Measurements from ENCODE around the gene DAZAP1.
A peak's percentile ranks its signal among the peaks of the same experiment; 100 is the strongest.

The DAZAP1 gene

DNA sequence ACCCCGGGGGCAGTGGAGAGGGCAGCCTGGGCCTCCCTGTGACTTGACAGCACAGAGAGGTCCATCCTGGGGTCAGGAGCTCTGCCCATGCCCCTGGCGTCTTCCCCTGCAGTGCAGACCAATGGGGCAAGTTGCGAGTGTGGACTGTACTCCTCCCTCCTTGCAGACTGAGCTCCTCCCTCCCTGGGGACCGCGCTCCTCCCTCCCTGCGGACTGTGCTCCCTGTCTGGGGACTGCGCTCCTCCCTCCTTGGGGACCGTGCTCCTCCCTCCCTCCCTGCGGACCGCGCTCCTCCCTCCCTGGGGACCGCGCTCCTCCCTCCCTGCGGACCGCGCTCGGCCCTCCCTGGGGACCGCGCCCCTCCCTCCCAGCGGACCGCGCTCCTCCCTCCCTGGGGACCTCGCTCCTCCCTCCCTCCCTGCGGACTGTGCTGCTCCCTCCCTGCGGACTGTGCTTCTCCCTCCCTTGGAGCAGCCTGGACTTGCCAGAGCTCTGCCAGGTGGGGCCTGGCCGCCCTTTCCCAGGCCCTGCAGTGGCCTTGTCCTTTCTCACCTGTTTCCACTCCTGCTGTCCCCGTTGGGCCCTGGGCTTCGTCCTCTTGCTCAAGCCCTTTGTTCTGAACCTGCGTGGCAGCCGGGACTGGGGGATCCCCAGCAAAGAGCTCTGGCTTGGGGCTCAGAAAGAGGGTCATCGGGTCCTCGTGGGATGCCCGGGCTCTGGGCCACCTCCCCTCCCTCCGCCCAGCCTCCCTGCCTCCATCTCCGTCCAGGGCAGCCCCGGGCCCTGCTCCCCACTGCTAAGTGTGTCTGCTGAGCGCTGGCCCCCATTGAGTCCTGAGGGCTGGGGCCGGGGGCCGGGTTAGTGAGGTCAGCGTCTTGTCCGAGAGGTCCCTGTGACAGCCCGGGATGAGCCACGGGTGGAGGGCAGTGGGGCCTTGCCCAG is 12.9 kb upstream of the DAZAP1 start:
- no peak for DNase-seq

DNA sequence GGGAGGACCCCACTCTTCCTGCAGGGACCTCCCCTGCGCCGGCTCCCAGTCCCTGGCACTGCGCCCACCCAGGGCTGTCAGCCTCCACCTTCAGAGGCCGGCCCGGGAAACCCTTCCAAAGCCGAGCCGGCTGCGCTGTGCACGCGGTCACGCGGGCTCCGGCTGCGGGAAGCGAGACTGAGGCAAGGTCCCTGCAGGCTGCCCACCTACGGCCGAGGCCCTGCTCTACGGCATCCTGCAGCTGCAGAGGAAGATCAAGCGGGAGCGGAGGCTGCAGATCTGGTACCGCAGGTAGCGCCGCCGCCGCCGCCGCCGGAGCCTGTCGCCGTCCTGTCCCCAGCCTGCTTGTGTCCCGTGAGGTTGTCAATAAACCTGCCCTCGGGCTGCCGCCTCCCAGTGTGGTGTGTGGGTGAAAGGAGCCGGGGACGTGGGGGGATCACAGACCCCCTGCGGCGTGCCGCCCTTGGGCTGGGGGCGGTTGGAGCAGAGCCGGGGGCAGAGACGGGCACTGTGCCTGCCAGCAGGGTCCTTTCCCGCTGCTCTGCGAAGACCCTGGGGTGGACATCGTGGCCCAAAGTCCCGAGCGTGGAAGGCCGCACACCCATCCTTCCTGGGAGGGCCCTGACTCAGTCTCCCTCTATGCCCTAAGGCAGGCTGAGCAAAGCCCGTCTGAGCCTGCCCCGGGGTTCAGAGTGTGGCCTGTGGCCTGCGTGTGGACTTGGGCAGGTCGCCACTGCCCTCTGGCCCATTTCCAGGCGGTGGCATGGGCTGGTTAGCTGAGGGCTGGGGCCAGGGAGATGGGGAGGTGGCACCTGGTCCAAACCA is 12.0 kb upstream of the DAZAP1 start:
- DNase-seq, result no peak

DNA sequence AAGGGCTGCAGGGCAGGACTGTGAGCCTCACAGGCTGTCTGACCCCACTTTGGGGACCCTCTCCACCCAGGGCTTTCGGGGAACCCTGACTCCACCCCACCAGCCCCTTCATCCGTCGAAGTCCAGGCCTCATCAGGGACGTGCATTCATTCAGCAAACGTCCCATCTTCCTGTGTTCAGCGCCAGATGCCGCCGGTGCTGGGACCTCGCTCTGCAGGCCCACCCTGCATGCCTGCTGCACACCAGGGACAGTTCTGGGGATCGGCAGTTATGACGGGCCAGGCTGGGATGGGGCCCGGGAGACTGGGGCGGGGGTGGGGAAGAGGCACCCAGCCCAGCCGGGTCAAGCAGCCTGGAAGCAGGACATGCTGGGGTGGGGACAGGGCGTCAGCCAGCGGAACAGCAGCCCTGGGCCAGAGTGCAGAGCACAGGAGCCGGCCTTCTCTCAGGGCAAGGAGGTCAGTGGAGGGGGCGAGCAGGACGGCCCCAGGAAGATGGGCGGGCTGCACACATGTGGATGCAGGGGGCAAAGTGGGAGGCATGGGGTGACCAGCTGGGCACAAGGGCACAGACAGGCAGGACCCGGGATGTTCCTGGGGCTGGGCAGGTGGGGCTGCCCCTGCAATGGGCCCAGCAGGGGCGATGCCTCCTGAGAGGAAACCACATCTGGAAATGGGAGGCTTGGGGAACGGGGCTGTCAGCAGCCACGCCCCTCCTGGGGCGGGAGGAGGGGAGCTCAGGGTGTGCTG is 11.2 kb upstream of the DAZAP1 start:
- DNase-seq, result no peak

DNA sequence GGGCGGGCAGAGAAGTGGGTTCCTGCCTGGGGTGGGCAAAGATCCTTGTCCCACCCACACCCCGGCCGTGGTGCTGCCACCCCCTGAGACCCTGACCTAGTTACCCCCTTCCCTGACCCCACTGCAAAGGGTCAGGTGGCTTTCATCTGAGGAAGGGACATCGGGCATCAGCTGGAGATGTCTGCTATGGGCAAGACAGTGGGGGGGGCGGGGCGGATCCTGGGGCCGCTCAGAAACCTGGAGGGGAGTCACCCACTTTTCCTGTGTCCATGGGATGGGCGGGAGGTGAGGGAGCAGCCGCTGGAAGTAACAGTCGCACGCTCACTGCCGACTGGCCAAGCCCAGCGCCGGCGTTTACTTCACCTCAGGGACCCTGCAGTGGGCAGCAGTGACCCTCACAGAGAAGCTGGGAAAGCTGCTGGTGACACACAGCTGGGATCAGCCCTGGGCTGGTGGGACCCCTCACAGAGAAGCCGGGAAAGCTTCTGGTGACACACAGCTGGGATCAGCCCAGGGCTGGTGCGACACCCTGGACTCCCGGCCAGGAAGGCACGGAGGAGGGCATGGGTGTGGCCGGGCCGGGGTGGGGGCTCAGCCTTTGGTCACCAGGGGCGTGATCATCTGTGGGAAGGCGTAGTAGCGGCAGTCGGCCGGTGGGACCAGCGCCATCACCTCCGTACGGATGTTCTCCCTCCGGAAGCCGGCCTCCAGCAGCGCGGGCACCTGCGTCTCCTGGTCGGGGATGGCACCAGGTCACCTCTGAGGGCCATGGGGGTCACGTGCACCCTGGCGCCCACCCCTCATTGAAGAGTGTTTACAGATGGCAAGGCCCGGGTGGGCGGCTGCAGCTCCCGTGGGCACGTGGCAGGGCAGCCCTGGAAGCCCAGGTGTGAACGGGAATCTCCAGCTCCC is 10.4 kb upstream of the DAZAP1 start:
- no peak for DNase-seq

DNA sequence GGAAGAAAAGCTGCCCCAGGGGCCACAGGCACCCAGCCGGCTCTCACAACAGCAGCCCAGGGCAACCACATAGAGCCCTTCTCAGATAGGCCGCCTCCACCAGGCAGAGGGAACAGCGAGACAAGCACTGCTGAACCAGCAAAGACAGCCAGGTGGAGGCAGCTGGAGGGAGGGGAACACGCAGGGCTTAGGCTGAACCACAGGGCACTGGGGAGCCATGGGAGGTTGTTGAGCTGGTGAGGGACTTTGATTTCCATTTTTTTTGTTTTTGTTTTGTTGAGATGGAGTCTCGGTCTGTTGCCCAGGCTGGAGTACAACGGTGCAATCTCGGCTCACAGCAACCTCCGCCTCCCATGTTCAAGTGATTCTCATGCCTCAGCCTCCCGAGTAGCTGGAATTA is 9.5 kb upstream of the DAZAP1 start:
- DNase-seq, result no peak

DNA sequence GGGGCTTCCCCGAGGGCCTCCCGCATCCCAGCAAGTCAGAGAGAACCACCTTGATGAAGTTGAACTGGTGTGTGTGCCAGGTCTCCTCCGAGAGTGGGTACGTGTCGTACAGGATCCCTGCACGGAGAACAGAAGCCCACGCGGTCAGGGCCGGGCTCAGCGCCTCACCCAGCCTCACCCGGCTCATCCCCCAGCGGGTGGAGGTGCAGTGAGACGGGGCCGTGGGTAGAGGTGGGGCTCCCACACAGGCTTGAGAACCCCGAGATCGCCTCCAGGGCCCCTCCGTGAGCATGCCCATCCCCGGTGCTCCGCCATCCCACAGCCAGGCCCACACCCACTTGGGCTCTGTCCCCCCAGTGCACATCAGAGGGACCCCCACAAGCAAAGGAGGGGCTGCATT is 8.3 kb upstream of the DAZAP1 start:
- no peak for DNase-seq

DNA sequence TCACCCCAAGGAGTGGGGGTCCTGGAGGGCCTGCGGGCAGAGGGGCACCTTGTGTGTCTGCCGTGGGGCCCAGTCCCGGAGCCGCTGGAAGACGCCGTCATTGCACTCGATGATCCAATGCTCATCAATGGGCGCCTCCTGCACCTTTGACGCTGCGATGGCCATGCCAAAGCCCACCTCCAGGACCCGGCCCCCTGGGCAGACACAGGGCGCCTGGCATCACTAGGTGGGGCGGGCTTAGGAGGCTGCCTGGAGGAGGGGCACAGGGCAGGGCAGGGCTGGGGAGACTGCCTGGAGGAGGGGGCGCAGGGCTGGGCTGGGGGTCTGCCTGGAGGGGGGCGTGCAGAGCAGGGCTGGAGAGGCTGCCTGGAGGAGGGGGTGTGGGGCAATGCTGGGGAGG is 7.6 kb upstream of the DAZAP1 start:
- DNase-seq, result no peak

DNA sequence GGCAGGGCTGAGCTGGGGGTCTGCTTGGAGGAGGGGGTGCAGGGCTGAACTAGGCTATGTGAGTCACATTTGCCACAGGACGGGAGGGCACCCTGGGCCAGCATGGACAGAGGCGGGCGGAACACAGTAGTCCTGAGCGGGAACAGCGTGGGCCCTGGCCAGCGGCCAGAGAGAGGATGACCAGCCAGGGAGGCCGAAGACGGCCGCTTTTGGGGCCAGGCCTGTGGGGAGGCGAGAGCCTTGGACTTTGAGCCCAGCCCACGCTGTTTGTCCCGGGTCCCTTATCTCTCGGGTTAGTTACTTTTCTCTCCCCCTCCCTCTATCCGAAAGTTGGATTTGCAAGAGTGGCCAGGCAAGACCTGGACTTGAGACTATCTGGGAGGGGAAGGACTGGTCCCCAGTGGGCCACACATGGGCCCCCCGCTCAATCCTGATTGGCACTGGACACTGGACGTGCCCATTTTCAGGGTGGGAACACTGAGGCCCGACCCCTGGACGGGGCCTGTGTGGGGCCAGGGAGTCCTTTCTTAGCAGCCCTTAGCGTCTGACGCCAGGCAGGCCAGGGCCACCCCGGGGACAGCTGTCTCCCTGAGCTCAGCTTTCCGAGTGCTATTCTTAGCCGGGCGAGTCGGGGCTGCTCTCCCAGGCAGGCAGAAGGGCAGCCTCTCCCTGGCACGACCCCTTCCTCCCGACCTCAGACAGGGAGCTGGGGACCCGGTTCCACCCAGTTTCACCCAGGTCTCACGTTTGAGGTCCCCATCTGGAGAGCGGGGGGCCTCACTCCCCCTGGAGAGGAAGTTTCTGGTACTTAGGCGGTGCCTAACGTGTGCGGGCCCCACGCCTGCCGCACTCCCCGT is 6.9 kb upstream of the DAZAP1 start:
- DNase-seq, result no peak

DNA sequence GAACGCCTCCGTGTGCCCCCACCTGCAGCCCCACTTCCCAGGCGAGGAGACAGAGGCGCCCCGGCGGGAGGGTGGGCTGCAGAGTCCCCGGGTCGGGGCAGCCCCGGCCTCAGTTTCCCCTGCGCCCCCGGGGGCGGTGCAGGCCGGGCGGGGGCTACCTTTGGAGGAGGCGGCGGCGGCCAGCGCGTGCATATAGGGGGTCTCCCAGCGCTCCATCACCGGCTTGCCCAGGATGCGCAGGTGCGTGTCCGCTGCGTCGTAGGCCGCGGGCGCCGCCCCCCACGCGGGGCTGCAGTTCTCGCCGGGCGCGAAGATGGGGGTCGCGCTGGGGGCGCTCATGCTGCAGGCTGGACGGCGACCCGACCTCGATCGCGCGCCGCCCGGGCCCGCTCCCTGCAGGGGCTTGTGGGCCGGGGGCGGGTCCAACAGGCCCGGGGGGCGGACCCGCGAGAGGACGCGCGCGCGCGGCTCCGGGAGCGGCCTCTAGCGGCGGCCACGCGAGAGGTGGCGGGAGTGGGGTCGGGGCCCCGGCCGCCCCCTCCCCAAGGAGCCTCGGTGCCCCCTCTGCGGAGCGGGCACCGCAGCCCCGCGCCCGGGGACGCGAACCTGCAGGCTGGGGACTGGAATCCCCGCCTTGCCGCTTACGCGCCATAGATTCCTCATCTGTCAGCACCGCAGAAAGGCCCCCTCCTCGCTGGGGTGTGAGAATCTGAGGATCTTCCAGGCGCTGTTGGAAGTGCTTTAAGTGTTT is 6.1 kb upstream of the DAZAP1 start, which contains the start of gene GAMT:
Gene GAMT, minus strand, starts transcription at position 405 of the 751 bp plus-strand sequence. Its CDS starts 66 bp downstream, at position 339.
- peak; percentile 62 for DNase-seq

DNA sequence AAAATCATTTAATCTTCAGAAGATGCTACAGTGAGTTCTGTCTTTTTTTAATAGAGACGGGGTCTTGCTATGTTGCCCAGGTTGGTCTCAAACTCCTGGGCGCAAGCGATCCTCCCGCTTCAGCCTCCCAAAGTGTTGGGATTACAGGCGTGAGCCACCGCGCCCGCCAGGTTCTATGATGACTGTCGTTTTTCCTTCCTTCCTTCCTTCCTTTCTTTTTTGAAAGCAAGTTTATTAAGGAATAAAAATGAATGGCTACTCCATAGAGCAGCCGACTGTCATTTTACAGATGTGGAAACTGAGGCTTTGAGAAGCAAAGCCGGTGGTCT is 5.5 kb upstream of the DAZAP1 start:
- no peak for DNase-seq

DNA sequence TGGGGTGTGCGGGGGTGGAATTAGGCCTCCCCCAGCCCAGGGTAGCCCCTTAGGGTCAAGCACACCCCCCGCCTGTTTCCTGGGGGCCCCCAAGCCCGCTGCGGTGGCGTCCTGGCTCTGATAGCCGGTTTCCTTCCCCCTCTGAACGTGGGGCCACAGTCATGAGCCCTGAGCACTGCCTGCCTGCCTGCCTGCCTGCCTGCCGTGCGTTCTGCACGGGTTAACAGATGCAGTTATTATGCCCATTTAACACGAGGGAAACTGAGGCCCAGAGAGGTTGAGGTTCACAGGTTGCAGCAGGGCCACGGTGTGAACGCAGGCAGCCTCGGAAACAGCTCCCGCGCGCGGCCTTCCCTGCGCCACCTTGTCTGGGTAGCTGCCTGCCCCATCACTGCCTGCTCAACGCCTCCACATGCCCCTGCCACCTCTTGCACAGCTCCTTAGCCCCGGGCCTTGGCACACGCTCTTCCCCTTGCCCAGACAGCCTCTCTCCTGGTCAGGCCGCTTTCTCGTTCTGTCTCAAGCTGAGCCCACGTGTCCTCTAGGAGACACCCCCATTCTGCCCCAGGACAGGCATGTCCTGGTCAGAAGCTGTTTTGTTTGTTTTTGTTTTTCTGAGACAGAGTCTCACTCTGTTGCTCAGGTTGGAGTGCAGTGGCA is 4.8 kb upstream of the DAZAP1 start:
- no peak for DNase-seq

DNA sequence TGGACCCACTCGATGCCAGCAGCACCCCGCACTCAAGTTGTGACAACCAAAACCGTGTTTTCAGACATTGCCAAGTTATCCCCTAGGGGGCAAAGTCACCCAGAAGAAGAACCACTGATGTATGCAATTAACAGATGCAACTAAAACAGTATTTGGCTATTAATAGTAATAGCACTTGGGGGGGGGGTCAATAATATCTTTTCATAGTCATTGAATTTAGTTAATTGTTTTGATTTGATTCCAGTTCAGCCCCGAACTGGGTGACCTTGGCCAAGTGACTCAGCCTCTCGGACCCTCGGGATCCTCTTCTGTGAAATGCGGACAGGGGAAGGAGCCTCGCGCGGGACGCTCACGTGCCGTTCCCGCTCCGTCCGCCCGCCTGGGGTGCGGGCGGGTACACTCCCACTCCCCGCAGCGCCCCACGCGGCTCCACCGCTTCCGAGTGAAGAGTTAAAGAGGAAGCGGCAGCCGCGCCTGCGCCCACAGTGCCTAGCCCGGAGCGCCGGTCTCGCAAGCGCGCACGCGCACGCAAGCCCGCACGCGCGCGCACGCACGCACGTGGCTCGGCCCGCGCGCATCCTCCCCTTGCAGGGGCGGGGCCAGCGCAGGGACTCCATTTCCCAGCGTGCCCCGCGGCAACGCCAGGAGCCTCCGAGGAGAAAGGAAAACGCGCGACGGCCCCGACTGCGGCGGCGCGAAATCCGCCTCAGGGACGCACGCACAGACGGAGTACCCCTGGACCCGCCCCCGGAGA is 435 bp upstream of the DAZAP1 start:
- DNase-seq, result peak; percentile 99

DNA sequence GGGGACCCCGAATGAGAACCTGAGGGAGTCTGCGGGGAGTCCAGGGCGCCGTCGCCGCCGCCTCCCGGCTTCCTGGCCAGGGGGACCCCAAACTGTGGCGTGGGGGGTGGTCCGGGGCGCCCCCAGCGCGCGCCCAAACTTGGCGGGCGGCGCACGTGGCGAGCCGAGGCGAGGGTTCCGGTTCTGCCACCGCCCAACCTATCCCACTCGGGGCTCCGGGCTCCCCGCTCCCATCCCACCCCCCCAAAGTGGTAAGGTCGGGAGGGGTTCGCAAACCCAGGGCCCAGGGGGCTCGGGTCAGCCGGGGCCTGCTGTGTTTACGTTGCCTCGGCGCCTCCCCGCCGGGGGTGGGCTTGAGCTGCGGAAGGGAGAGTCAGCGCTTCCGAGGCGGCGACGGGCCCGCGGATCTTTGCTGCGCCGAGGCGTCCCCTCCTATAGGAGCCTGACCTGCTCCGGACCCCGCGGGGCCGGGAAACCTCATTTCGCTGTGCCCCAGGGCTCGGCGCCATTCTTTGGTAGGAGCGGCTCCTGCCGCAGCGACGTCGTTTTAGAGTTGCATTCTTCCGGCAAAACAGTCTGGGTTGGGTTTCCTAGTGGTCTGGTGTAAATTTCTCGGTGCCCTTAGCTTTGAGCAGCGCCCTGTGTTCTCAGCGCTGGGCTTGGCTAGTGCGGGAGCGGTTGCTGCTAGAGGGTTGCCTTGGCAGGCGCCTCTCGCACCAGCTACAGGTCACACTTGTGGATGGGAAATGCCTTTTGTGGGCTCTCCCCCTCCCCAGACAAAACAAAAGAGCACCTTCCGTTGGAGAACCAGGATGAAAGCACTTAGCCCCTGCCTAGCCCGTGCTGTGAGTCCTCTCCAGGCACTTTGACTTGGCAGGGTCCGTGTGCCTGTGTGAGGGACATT is 1.2 kb downstream of the DAZAP1 start:
- peak; percentile 70 for DNase-seq

DNA sequence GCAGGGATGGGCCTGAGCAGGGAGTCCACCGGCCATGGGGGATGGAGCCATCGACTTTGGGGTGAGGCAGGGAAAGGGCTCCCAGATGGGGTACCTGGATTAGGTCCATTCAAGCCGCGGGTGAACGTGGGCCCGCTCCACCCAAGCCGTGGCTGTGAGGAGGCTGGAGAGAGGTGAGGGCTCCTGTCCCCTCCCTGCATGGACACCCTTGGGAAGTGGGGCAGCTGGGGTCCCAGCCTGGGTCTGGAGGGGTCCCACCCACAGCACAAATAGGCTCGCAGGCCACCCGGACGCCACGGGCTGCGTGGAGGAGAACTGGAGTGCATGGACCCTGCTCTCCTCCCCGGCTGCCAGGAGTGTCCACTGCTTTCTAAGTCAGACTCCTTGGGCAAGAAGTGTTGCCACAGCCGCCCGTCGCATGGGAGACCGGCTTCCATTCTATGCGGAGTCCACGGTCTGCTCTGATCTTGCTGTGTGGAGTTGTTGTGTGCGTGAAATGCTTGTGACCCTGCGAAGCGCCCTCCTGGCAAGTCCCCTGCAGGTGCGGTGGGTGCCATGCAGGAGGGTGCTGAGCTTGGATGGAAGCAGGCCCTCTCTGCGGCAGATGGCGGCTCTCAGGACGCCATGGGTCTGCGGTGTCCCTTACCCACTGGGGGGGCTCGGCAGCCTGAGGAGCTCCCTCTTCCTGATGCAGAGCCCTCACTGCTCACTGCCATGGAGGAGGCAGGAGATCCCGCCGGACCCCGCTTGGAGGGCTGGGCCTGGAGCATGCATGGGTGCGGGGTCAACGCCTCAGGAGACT is 2.0 kb downstream of the DAZAP1 start:
- no peak for DNase-seq

DNA sequence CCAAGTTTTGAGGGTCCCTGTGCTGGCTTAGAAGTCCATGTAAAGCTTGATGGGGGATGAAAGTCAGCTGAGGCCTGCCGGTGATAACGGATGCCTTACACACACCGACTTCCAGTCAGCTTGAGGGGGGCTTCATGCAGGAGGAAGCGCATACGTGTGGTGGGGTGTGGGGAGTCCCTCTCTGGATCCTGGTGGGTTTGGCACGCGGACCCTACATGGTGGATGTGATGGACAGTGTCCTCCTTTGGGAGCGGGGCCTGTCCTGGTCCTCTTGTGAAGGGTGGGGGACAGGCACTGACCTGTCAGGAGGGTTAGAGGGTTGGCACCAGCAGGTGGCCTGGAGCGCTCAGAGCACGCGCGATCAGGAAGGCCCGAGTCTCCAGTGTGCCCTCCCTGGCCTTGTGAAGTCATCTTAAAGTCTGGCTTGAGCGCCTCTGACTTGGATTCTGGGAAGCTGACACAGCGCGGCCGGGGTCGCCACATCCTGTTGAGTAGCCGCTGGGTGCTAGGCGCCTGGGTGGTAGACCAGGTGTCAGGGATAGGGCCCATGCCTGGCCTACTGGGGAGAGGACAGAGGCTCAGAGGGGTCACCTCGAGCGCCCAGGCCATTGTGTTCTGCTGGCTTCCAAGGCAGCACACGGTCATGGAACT is 2.9 kb downstream of the DAZAP1 start:
- DNase-seq, result peak; percentile 24

DNA sequence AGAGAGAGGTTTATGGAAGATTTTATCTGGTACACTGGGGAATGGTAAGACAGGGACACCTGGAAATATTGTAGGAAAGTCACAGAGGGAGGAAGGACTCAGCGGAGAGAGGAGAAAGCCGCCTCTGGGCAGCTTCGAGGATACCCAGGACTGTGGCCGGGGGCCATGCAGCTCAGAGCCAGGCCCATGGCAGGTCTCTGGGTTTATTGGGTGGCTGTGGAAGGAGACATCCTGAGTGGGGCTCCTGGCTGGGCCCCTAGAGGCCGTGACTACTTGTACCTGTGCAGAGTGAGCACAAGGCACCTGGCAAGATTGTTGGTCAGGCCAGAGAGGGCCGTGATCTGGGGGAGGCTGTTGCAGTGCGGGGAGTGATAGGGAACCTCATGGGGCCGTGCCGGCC is 3.4 kb downstream of the DAZAP1 start:
- DNase-seq, result no peak
